Suprapubic skin (tissue), 4 donors: Measurements from ENCODE around the gene RHBDD1. TPM values are rescaled to one million over a fixed set of nuclear protein-coding genes. Genes with fewer than 3 reads are reported as not detected.

Experiments used
- DNase-seq, 2 donors: peaks; one replicate each; pipeline ENCODE4 v3.0.0-alpha.2; 2019; ENCODE audit warnings: low spot score in 2 of 2
- H3K27ac ChIP-seq: fragments of 200-600 bp; sonication (generic); one replicate; pipeline ENCODE4 v1.5.1; 2019
- H3K27me3 ChIP-seq: fragments of 200-600 bp; sonication (generic); one replicate; pipeline ENCODE4 v1.5.1; 2019
- H3K36me3 ChIP-seq: fragments of 200-600 bp; sonication (generic); one replicate; pipeline ENCODE4 v1.5.1; 2019
- H3K4me1 ChIP-seq: fragments of 200-600 bp; sonication (generic); one replicate; pipeline ENCODE4 v1.5.1; 2019
- H3K4me3 ChIP-seq: fragments of 200-600 bp; sonication (generic); one replicate; pipeline ENCODE4 v1.5.1; 2019; ENCODE audit warnings: mild to moderate bottlenecking
- H3K9me3 ChIP-seq: fragments of 200-600 bp; sonication (generic); one replicate; pipeline ENCODE4 v1.5.1; 2019
- CTCF ChIP-seq, 2 donors: fragments of 200-600 bp in 1 of 2; fragments of 450-650 bp in 1 of 2; sonication (generic) in 1 of 2; IDR thresholded peaks; one replicate each; pipeline ENCODE4 v1.5.1; 2016 to 2019; ENCODE audit warnings: antibody characterized with exemption in 2 of 2, mild to moderate bottlenecking in 1 of 2, moderate library complexity in 1 of 2
- EP300 ChIP-seq: sonication (generic); formaldehyde crosslinking; IDR thresholded peaks from one replicate; pipeline ENCODE4 v1.6.1; 2017; ENCODE audit warnings: antibody characterized with exemption
- POLR2A ChIP-seq, 2 donors: fragments of 450-650 bp; IDR thresholded peaks; one replicate each; pipeline ENCODE4 v1.6.1; 2017; ENCODE audit warnings: antibody characterized with exemption in 2 of 2, mild to moderate bottlenecking in 2 of 2, moderate library complexity in 2 of 2
- POLR2AphosphoS5 ChIP-seq, 3 donors: sonication (generic); formaldehyde crosslinking; IDR thresholded peaks; one replicate each; pipeline ENCODE4 v1.6.1; 2017; ENCODE audit warnings: antibody characterized with exemption in 3 of 3
- WGBS: methylation state at CpG from one replicate; pipeline ENCODE4 v1.1.5; 2018; 5-methylcytosine and 5-hydroxymethylcytosine counted together
- total RNA-seq, 4 donors: library from RNA; depleted of rRNA; stranded (reverse); fragments of >200 nt; gene quantifications; one replicate each; pipeline ENCODE4 v1.1.0, GENCODE V29; 2016

The RHBDD1 gene
- total RNA-seq, 4 donors from 2014 or later, result 14.0 to 41.8 (median 20.7) TPM

- no peak overlapping the region for H3K4me3 ChIP-seq
- no peak for DNase-seq
- no peaks in the 10 kb centered on the region for H3K9me3 ChIP-seq
- H3K27ac ChIP-seq, result no peak overlapping the region
- H3K36me3 ChIP-seq, result no peaks in the 10 kb centered on the region
- H3K4me1 ChIP-seq, result no peaks in the 10 kb centered on the region
- H3K27me3 ChIP-seq, result no peaks in the 10 kb centered on the region
- TF ChIP-seq POLR2A (IDR thresholded peaks at IDR 0.05) (no peak), EP300 (no peak), CTCF (IDR thresholded peaks at IDR 0.05) (no peak), POLR2AphosphoS5 (IDR thresholded peaks at IDR 0.05) (no peak)
- 70% methylated on average over 3 of the region's 3 CpGs for WGBS
Observed at GRCh38 chr2:227036527-227036926, 200.7 kb downstream of the RHBDD1 start.

- Histone ChIP-seq H3K4me3 (no peak overlapping the region), H3K36me3 (no peaks in the 10 kb centered on the region), H3K27me3 (no peaks in the 10 kb centered on the region), H3K27ac (no peak overlapping the region), H3K4me1 (no peaks in the 10 kb centered on the region), H3K9me3 (no peaks in the 10 kb centered on the region)
- 74% methylated on average over 1 of the region's 1 CpG for WGBS
- DNase-seq, result no peak
- TF ChIP-seq POLR2AphosphoS5 (IDR thresholded peaks at IDR 0.05) (no peak), POLR2A (IDR thresholded peaks at IDR 0.05) (no peak), CTCF (IDR thresholded peaks at IDR 0.05) (no peak), EP300 (no peak)
Observed at GRCh38 chr2:227038550-227039189, 202.8 kb downstream of the RHBDD1 start.

GRCh38 chr2:227043981-227044380 lies 208.1 kb downstream of the RHBDD1 start:
- DNase-seq, result no peak
- H3K4me1 ChIP-seq, result no peaks in the 10 kb centered on the region
- H3K9me3 ChIP-seq, result no peaks in the 10 kb centered on the region
- H3K27ac ChIP-seq, result no peak overlapping the region
- H3K36me3 ChIP-seq, result no peaks in the 10 kb centered on the region
- TF ChIP-seq EP300, result no peak
- TF ChIP-seq POLR2A (IDR thresholded peaks at IDR 0.05), result no peak
- no peak for TF ChIP-seq POLR2AphosphoS5 (IDR thresholded peaks at IDR 0.05)
- TF ChIP-seq CTCF (IDR thresholded peaks at IDR 0.05), result no peak
- no peak overlapping the region for H3K4me3 ChIP-seq
- no peaks in the 10 kb centered on the region for H3K27me3 ChIP-seq
- WGBS, result 68% methylated on average over 3 of the region's 3 CpGs

Other genes with a start within 250 kb of the RHBDD1 start
- 10 to 100 TPM; 18.4 to 40.7 (median 28.1) TPM for gene IRS1, start 36.2 kb upstream of the RHBDD1 start, total RNA-seq